GM21390 (cell line): ENCODE data around the gene EN1.

Source experiments
- ATAC-seq: cut with Tn5 transposase; IDR thresholded peaks from one replicate; pipeline ENCODE4 v1.9.1; 2021; ENCODE audit not compliant: unreplicated experiment

EN1 gene

GRCh38 chr2:118823633-118824032 lies 23.8 kb downstream of the EN1 start:
- ATAC-seq, result no peak

- ATAC-seq, result no peak
These were observed 24.9 kb downstream of the EN1 start for GRCh38 chr2:118822572-118822971.

GRCh38 chr2:118822015-118822414 lies 25.4 kb downstream of the EN1 start:
- ATAC-seq, result no peak

- no peak for ATAC-seq
These were observed 30.0 kb downstream of the EN1 start for GRCh38 chr2:118817469-118817868.

GRCh38 chr2:118816669-118817068 lies 30.8 kb downstream of the EN1 start:
- ATAC-seq, result no peak

GRCh38 chr2:118815731-118816130 lies 31.7 kb downstream of the EN1 start:
- ATAC-seq, result no peak

- no peak for ATAC-seq
These were observed 32.1 kb downstream of the EN1 start for GRCh38 chr2:118815314-118815713.

GRCh38 chr2:118814368-118814767 lies 33.1 kb downstream of the EN1 start:
- ATAC-seq, result no peak

GRCh38 chr2:118813601-118814339 lies 33.7 kb downstream of the EN1 start:
- ATAC-seq, result no peak

- no peak for ATAC-seq
These were observed 34.3 kb downstream of the EN1 start for GRCh38 chr2:118813111-118813510.

- no peak for ATAC-seq
These were observed 34.9 kb downstream of the EN1 start for GRCh38 chr2:118812552-118812951.

GRCh38 chr2:118811514-118812115 lies 35.8 kb downstream of the EN1 start:
- ATAC-seq, result no peak

GRCh38 chr2:118810766-118811165 lies 36.7 kb downstream of the EN1 start:
- no peak for ATAC-seq

- no peak for ATAC-seq
These were observed 39.0 kb downstream of the EN1 start for GRCh38 chr2:118808429-118808809.

GRCh38 chr2:118807668-118808428 lies 39.6 kb downstream of the EN1 start:
- ATAC-seq, result no peak

GRCh38 chr2:118806797-118807667 lies 40.4 kb downstream of the EN1 start:
- ATAC-seq, result no peak

GRCh38 chr2:118805064-118805690 lies 42.3 kb downstream of the EN1 start:
- ATAC-seq, result no peak

GRCh38 chr2:118803012-118803411 lies 44.4 kb downstream of the EN1 start:
- ATAC-seq, result no peak

- ATAC-seq, result no peak
These were observed 46.3 kb downstream of the EN1 start for GRCh38 chr2:118801151-118801550.

GRCh38 chr2:118800736-118801135 lies 46.7 kb downstream of the EN1 start:
- no peak for ATAC-seq

GRCh38 chr2:118794546-118794945 lies 52.9 kb downstream of the EN1 start:
- ATAC-seq, result no peak
